ENCODE measurements around the gene ENTHD1. TPM values are rescaled to one million over a fixed set of nuclear protein-coding genes. Genes with fewer than 3 reads are reported as not detected.

The ENTHD1 gene
- total and polyA plus RNA-seq, 2 of the 8 experiments (the other 6 are each of a cell fraction or from before 2014, with no cell fraction given) = not detected

DNA sequence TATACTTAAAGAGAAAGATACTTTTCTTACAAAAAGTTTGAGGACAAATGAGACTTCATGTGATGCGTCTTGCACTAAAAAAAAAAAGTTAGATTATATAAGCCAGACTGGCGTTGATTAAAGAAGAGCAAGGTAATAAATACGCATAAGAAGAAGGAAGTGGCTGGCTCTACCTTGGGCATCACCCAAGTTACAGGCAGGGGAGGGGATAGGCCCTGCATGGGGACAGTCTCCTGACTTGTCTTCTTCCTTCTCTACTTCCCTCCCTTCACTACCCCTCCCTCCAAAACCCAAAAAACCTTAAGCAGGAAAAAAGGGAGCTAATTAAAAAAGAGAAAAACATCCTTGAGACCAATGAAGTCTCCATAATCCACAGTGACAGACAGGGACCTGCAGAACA is 44.3 kb upstream of the ENTHD1 start:
- H3K4me1 ChIP-seq (replicated peaks in 1 of 4; ENCODE audit: control insufficient read depth in 3 of 4, insufficient read depth in 4 of 4, low read length in 3 of 4) = peaks cover 2 to 19% (median 8%) of the 10 kb centered on the region in 4 experiments; a peak in 6 of 7 replicates
- CTCF ChIA-PET (ENCODE audit: partially characterized antibody) = interaction anchor here (0.6 to 2.2 kb wide), 8 partner anchors 9 to 803 kb away, joined by 3 to 9 read pairs (median 4); no protein-coding TSS in a partner anchor
- WGBS, 2 experiments (ENCODE audit: extremely low coverage in 1 of 2, insufficient coverage in 1 of 2, insufficient read length in 1 of 2, insufficient replicate concordance in 2 of 2, low coverage in 1 of 2, low lambda C conversion rate in 2 of 2, missing lambda C conversion rate in 1 of 2) = 96% methylated on average over 3 of the region's 3 CpGs; no CpG with 5 or more reads in 1 of the 2 experiments
- TF ChIP-seq RXRA (IDR thresholded peaks at IDR 0.05; ENCODE audit: insufficient read depth, low read depth, low read length) (no peak), SP2 (IDR thresholded peaks at IDR 0.05; ENCODE audit: low read length) (no peak), CHD2 (IDR thresholded peaks at IDR 0.05; ENCODE audit: low read length) (no peak), EGR1 (IDR thresholded peaks at IDR 0.05; ENCODE audit: borderline replicate concordance, low read depth, low read length) (no peak), CTBP2 (IDR thresholded peaks at IDR 0.05; ENCODE audit: borderline replicate concordance, insufficient read depth, insufficient read length, low read length) (no peak), SUZ12 (IDR thresholded peaks at IDR 0.05; ENCODE audit: low read length) (no peak), RBBP5 (IDR thresholded peaks at IDR 0.05; ENCODE audit: borderline replicate concordance, low read depth, low read length) (no peak), TEAD4 (IDR thresholded peaks at IDR 0.05; ENCODE audit: low read depth, low read length) (no peak), ASH2L (IDR thresholded peaks at IDR 0.05; ENCODE audit: low read length) (no peak), TBP (IDR thresholded peaks at IDR 0.05; ENCODE audit: low read depth, low read length) (no peak)
- TF ChIP-seq, protein P1, sequence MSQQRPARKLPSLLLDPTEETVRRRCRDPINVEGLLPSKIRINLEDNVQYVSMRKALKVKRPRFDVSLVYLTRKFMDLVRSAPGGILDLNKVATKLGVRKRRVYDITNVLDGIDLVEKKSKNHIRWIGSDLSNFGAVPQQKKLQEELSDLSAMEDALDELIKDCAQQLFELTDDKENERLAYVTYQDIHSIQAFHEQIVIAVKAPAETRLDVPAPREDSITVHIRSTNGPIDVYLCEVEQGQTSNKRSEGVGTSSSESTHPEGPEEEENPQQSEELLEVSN (IDR thresholded peaks at IDR 0.05) = no peak
- TF ChIP-seq, protein P2, sequence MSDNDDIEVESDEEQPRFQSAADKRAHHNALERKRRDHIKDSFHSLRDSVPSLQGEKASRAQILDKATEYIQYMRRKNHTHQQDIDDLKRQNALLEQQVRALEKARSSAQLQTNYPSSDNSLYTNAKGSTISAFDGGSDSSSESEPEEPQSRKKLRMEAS (IDR thresholded peaks at IDR 0.05) = no peak

More for the DNA sequence above, 44.3 kb upstream of the ENTHD1 start:
- H3K14ac ChIP-seq (ENCODE audit: insufficient read length) = no peak overlapping the region
- H3K27me3 ChIP-seq (replicated peaks in 1 of 4; ENCODE audit: control insufficient read depth in 3 of 4, extremely low read depth in 1 of 4, insufficient read depth in 3 of 4, low read length in 3 of 4) = no peaks in the 10 kb centered on the region; a peak in 1 of 7 replicates
- H2AFZ ChIP-seq (ENCODE audit: low read length) = no peak overlapping the region
- H3K4me3 ChIP-seq (ENCODE audit: extremely low read depth in 1 of 4, insufficient read depth in 2 of 4, low read depth in 3 of 4, low read length in 4 of 4) = no peak overlapping the region
- H2BK15ac ChIP-seq (ENCODE audit: low read length) = no peak overlapping the region
- H4K91ac ChIP-seq (replicated peaks; ENCODE audit: insufficient read length, low read length) = no peak overlapping the region
- H3K18ac ChIP-seq (ENCODE audit: extremely low read depth, low read length) = no peak overlapping the region
- H2BK120ac ChIP-seq (replicated peaks; ENCODE audit: low read depth, low read length) = no peak overlapping the region
- H3K4me2 ChIP-seq (ENCODE audit: insufficient read depth in 1 of 2, low read depth in 2 of 2, low read length in 2 of 2) = no peak overlapping the region
- H3K79me1 ChIP-seq (ENCODE audit: low read depth, low read length) = no peaks in the 10 kb centered on the region
- no peak for DNase-seq (ENCODE audit: low read depth in 1 of 2, low spot score in 2 of 2)
- no peak overlapping the region for H2AK5ac ChIP-seq (ENCODE audit: low read depth, low read length)
- no peak overlapping the region for H3K4ac ChIP-seq (replicated peaks; ENCODE audit: insufficient read length, low read depth, low read length)
- H3K9me3 ChIP-seq (ENCODE audit: insufficient read depth in 2 of 2, low read depth in 1 of 2, low read length in 1 of 2) = no peaks in the 10 kb centered on the region
- no peaks in the 10 kb centered on the region for H3K79me2 ChIP-seq (ENCODE audit: control insufficient read depth in 1 of 2, insufficient read depth in 2 of 2, low read length in 2 of 2)
- H2BK5ac ChIP-seq (ENCODE audit: low read depth, low read length) = no peak overlapping the region
- H3K27ac ChIP-seq (ENCODE audit: low read depth, low read length) = no peak overlapping the region
- no peak overlapping the region for H3K56ac ChIP-seq (replicated peaks; ENCODE audit: insufficient read length, low read depth, low read length)
- no peak for FAIRE-seq
- H3K36me3 ChIP-seq (ENCODE audit: control insufficient read depth in 2 of 4, insufficient read depth in 4 of 4, low read length in 3 of 4) = no peaks in the 10 kb centered on the region
- no peak overlapping the region for H4K8ac ChIP-seq (ENCODE audit: extremely low read depth, insufficient read depth, low read length)
- H3K9ac ChIP-seq (replicated peaks in 1 of 4; ENCODE audit: extremely low read depth in 1 of 4, low read depth in 3 of 4, low read length in 3 of 4) = no peak overlapping the region
- H4K20me1 ChIP-seq (replicated peaks in 1 of 2; ENCODE audit: control insufficient read depth in 1 of 2, insufficient read depth in 2 of 2, low read length in 2 of 2) = no peaks in the 10 kb centered on the region
- H2BK20ac ChIP-seq (ENCODE audit: low read length) = no peak overlapping the region
- H2BK12ac ChIP-seq (ENCODE audit: low read depth, low read length) = no peak overlapping the region
- no peak overlapping the region for H3K23ac ChIP-seq (ENCODE audit: insufficient read length)
- no peak overlapping the region for H4K5ac ChIP-seq (ENCODE audit: insufficient read length, low read depth, low read length)
- no peaks in the 10 kb centered on the region; the same call in 1 of the 2 replicates for H3K23me2 ChIP-seq (ENCODE audit: low read depth, low read length)
- POLR2A ChIA-PET (ENCODE audit: partially characterized antibody) = interaction anchor here (0.6 kb wide), 1 partner anchor 58 kb away, joined by 3 read pairs; no protein-coding TSS in a partner anchor

Data from H1 (cell line).